Stomach (tissue), 4 donors: ENCODE data around the gene DENND2A.

Source experiments
- CTCF ChIP-seq, 7 experiments: fragments of 450-650 bp in 4 of 7; fragments of 200-600 bp in 3 of 7; sonication (generic) in 3 of 7; IDR thresholded peaks; one replicate each; pipeline ENCODE4 v1.5.1; 2016 to 2019; ENCODE audit warnings: antibody characterized with exemption in 7 of 7, control low read depth in 2 of 7, mild to moderate bottlenecking in 1 of 7
- POLR2A ChIP-seq, 4 donors: fragments of 450-650 bp; IDR thresholded peaks; one replicate each; pipeline ENCODE4 v1.6.1; 2016; ENCODE audit warnings: antibody characterized with exemption in 4 of 4, control low read depth in 2 of 4, mild to moderate bottlenecking in 1 of 4, moderate library complexity in 1 of 4

GRCh38 chr7:140679186-140679585, 38.6 kb upstream of the DENND2A start:
- TF ChIP-seq CTCF (IDR thresholded peaks at IDR 0.05) (no peak), POLR2A (IDR thresholded peaks at IDR 0.05) (no peak)
